Breast epithelium (tissue), 3 donors: Measurements from ENCODE around the gene CUL1.

ENCODE experiments used
- POLR2A ChIP-seq: fragments of 450-650 bp; IDR thresholded peaks from one replicate; pipeline ENCODE4 v1.6.1; 2016; ENCODE audit warnings: antibody characterized with exemption, mild to moderate bottlenecking, moderate library complexity
- POLR2AphosphoS5 ChIP-seq, 3 donors: sonication (generic); formaldehyde crosslinking; IDR thresholded peaks; one replicate each; pipeline ENCODE4 v1.6.1; 2017; ENCODE audit warnings: antibody characterized with exemption in 3 of 3
- TF ChIP-seq, protein P1 (sequence below), 3 donors: fragments of 450-650 bp; IDR thresholded peaks; one replicate each; pipeline ENCODE4 v1.5.1; 2016 to 2017; ENCODE audit warnings: antibody characterized with exemption in 3 of 3, mild to moderate bottlenecking in 3 of 3, moderate library complexity in 3 of 3

GRCh38 chr7:148782757-148783456 is 84.2 kb downstream of the CUL1 start:
- TF ChIP-seq POLR2A (no peak), POLR2AphosphoS5 (IDR thresholded peaks at IDR 0.05) (no peak)
- TF ChIP-seq, protein P1, sequence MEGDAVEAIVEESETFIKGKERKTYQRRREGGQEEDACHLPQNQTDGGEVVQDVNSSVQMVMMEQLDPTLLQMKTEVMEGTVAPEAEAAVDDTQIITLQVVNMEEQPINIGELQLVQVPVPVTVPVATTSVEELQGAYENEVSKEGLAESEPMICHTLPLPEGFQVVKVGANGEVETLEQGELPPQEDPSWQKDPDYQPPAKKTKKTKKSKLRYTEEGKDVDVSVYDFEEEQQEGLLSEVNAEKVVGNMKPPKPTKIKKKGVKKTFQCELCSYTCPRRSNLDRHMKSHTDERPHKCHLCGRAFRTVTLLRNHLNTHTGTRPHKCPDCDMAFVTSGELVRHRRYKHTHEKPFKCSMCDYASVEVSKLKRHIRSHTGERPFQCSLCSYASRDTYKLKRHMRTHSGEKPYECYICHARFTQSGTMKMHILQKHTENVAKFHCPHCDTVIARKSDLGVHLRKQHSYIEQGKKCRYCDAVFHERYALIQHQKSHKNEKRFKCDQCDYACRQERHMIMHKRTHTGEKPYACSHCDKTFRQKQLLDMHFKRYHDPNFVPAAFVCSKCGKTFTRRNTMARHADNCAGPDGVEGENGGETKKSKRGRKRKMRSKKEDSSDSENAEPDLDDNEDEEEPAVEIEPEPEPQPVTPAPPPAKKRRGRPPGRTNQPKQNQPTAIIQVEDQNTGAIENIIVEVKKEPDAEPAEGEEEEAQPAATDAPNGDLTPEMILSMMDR (IDR thresholded peaks at IDR 0.05): no peak
